H9 (cell line): ENCODE data around the gene OR2A1. TPM values are rescaled to one million over a fixed set of nuclear protein-coding genes. Genes with fewer than 3 reads are reported as not detected.
"Not testable (repeated sequence)": the region's sequence is repeated elsewhere in the genome, so short reads cannot be mapped to it uniquely, and the experiment has no call there.

ENCODE experiments used
- DNase-seq: peaks from one replicate; pipeline ENCODE4 v3.0.0-alpha.2; 2017
- H2AFZ ChIP-seq: one replicate; pipeline ENCODE4 v1.6.1; 2013; ENCODE audit warnings: mild to moderate bottlenecking, low read length, control low read depth, moderate library complexity
- H2AK5ac ChIP-seq: 2 replicates; pipeline ENCODE4 v1.6.1; 2013; ENCODE audit warnings: low read length, control low read depth, mixed read lengths; ENCODE audit not compliant: insufficient read length
- H2BK120ac ChIP-seq: one replicate; pipeline ENCODE4 v1.6.1; 2013; ENCODE audit warnings: low read depth, mild to moderate bottlenecking, low read length, control low read depth, inconsistent platforms; ENCODE audit not compliant: poor library complexity, severe bottlenecking
- H2BK12ac ChIP-seq: 2 replicates; pipeline ENCODE4 v1.6.1; 2013; ENCODE audit warnings: low read length, control low read depth, mixed read lengths, low read depth; ENCODE audit not compliant: insufficient read length
- H2BK15ac ChIP-seq: 2 replicates; pipeline ENCODE4 v1.6.1; 2013; ENCODE audit warnings: low read depth, low read length, control low read depth
- H2BK20ac ChIP-seq: one replicate; pipeline ENCODE4 v1.6.1; 2013; ENCODE audit warnings: low read depth, mild to moderate bottlenecking, low read length, control low read depth, inconsistent platforms; ENCODE audit not compliant: poor library complexity, severe bottlenecking
- H2BK5ac ChIP-seq: 2 replicates; pipeline ENCODE4 v1.6.1; 2013; ENCODE audit warnings: low read length, control low read depth, mixed read lengths; ENCODE audit not compliant: insufficient read length
- H3K14ac ChIP-seq: 2 replicates; pipeline ENCODE4 v1.6.1; 2013; ENCODE audit warnings: low read length, control low read depth; ENCODE audit not compliant: insufficient read depth
- H3K18ac ChIP-seq: 2 replicates; pipeline ENCODE4 v1.6.1; 2013; ENCODE audit warnings: low read depth, mild to moderate bottlenecking, mixed read lengths, low read length, control low read depth; ENCODE audit not compliant: insufficient read length
- H3K23ac ChIP-seq: 2 replicates; pipeline ENCODE4 v1.6.1; 2013; ENCODE audit warnings: low read length, control low read depth, mixed read lengths, low read depth; ENCODE audit not compliant: insufficient read length
- H3K23me2 ChIP-seq: 2 replicates; pipeline ENCODE4 v1.6.1; 2013; ENCODE audit warnings: low read depth, mild to moderate bottlenecking, mixed read lengths, low read length, control low read depth; ENCODE audit not compliant: insufficient read length, poor library complexity, severe bottlenecking
- H3K27ac ChIP-seq: 2 replicates; pipeline ENCODE4 v1.5.1; 2013; ENCODE audit warnings: low read length, control low read depth, mixed read lengths, low read depth; ENCODE audit not compliant: insufficient read length
- H3K27me3 ChIP-seq: 2 replicates; pipeline ENCODE4 v1.6.1; 2013; ENCODE audit warnings: low read length, control low read depth, inconsistent platforms; ENCODE audit not compliant: insufficient read depth
- H3K4ac ChIP-seq: 2 replicates; pipeline ENCODE4 v1.6.1; 2013; ENCODE audit warnings: low read depth, mild to moderate bottlenecking, control low read depth, inconsistent platforms, low read length, moderate library complexity
- H3K4me1 ChIP-seq: 2 replicates; pipeline ENCODE4 v1.6.1; 2013; ENCODE audit warnings: low read length, control low read depth, inconsistent platforms; ENCODE audit not compliant: insufficient read depth
- H3K4me2 ChIP-seq: 2 replicates; pipeline ENCODE4 v1.6.1; 2013; ENCODE audit warnings: low read length, control low read depth, mixed read lengths; ENCODE audit not compliant: insufficient read length, insufficient read depth
- H3K56ac ChIP-seq: 2 replicates; pipeline ENCODE4 v1.6.1; 2013; ENCODE audit warnings: low read depth, mild to moderate bottlenecking, mixed read lengths, low read length, control low read depth; ENCODE audit not compliant: insufficient read length
- H3K79me1 ChIP-seq: 2 replicates; pipeline ENCODE4 v1.6.1; 2013; ENCODE audit warnings: low read depth, mild to moderate bottlenecking, moderate library complexity, low read length, control low read depth, inconsistent platforms; ENCODE audit not compliant: insufficient read depth, poor library complexity, severe bottlenecking
- H3K79me2 ChIP-seq: 2 replicates; pipeline ENCODE4 v1.6.1; 2013; ENCODE audit warnings: low read length, control low read depth, inconsistent platforms; ENCODE audit not compliant: insufficient read depth
- H3K9ac ChIP-seq: 2 replicates; pipeline ENCODE4 v1.6.1; 2013; ENCODE audit warnings: low read length, control low read depth, mixed read lengths; ENCODE audit not compliant: insufficient read length; ENCODE audit errors: extremely low read depth
- H3K9me3 ChIP-seq: one replicate; pipeline ENCODE4 v1.6.1; 2013; ENCODE audit warnings: low read depth, low read length, inconsistent platforms; ENCODE audit not compliant: control insufficient read depth
- H3T11ph ChIP-seq: one replicate; pipeline ENCODE4 v1.6.1; 2013; ENCODE audit warnings: mild to moderate bottlenecking, low read length, control low read depth, inconsistent platforms
- H4K20me1 ChIP-seq: one replicate; pipeline ENCODE4 v1.6.1; 2013; ENCODE audit not compliant: control insufficient read depth, insufficient read length, insufficient read depth
- H4K5ac ChIP-seq: 2 replicates; pipeline ENCODE4 v1.6.1; 2013; ENCODE audit warnings: low read depth, mild to moderate bottlenecking, mixed read lengths, low read length, control low read depth; ENCODE audit not compliant: insufficient read length
- H4K8ac ChIP-seq: replicated peaks from 2 replicates; pipeline ENCODE4 v1.6.1; 2013; ENCODE audit warnings: low read length, control low read depth, mixed read lengths, low read depth; ENCODE audit not compliant: insufficient read length
- H4K91ac ChIP-seq: 2 replicates; pipeline ENCODE4 v1.6.1; 2013; ENCODE audit warnings: low read depth, mild to moderate bottlenecking, moderate library complexity, mixed read lengths, low read length, control low read depth; ENCODE audit not compliant: insufficient read length
- H3K27ac Mint-ChIP-seq, 3 experiments: 2 replicates in 2 of 3; 3 replicates in 1 of 3; pipeline ENCODE4 v1.8.0; 2020 to 2021; ENCODE audit warnings: mixed read lengths in 3 of 3, mild to moderate bottlenecking in 1 of 3, moderate library complexity in 1 of 3
- H3K27me3 Mint-ChIP-seq: 2 replicates; pipeline ENCODE4 v1.8.0; 2021; ENCODE audit warnings: low read depth, mild to moderate bottlenecking, moderate library complexity, mixed read lengths
- H3K36me3 Mint-ChIP-seq, 3 experiments: 2 replicates in 2 of 3; 3 replicates in 1 of 3; pipeline ENCODE4 v1.8.0; 2020 to 2021; ENCODE audit warnings: low read depth in 3 of 3, mixed read lengths in 3 of 3; ENCODE audit not compliant: insufficient read depth in 1 of 3
- H3K4me1 Mint-ChIP-seq, 2 experiments: 2 replicates each; pipeline ENCODE4 v1.8.0; 2020; ENCODE audit warnings: mixed read lengths in 2 of 2
- H3K4me3 Mint-ChIP-seq, 2 experiments: 2 replicates in 1 of 2; 3 replicates in 1 of 2; pipeline ENCODE4 v1.8.0; 2020 to 2021; ENCODE audit warnings: mild to moderate bottlenecking in 2 of 2, mixed read lengths in 2 of 2, moderate library complexity in 1 of 2
- H3K9me3 Mint-ChIP-seq, 2 experiments: 2 replicates in 1 of 2; 3 replicates in 1 of 2; pipeline ENCODE4 v1.8.0; 2020; ENCODE audit warnings: mild to moderate bottlenecking in 2 of 2, mixed read lengths in 2 of 2, moderate library complexity in 1 of 2
- WGBS: extraction: QIAGEN DNeasy Blood & Tissue Kit; methylation state at CpG from one replicate; pipeline ENCODE4 v1.1.7; 2013; ENCODE audit warnings: missing lambda C conversion rate, low lambda C conversion rate, mixed read lengths; ENCODE audit not compliant: insufficient read length; ENCODE audit errors: extremely low coverage; 5-methylcytosine and 5-hydroxymethylcytosine counted together
- total RNA-seq: library from RNA; stranded (reverse); gene quantifications from 2 replicates; pipeline ENCODE4 v1.2.1, GENCODE V29; 2021

OR2A1 gene
- total RNA-seq, 1 experiment from 2014 or later: not detected

DNA sequence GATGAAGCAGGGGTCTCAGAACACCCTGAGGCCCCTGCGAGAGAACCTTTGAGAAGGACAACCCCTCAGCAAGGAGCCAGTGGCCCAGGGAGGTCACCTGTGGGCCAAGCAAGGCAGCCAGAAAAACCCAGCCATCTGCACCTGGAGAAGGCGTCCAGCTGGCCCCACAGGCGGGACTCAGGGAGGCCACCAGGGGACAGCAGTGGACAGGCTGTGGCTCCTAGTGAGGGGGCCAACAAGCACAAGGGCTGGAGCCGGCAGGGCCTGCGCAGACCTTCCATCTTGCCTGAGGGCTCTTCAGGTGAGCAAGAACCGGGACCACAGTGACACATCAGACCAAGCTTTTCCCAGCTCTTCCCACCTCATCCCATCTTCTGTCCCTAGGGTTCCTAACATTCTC lies 53.3 kb downstream of the OR2A1 start:
- not testable (repeated sequence) for H3K79me2 ChIP-seq, H3K27ac Mint-ChIP-seq, H4K20me1 ChIP-seq, H3K27ac ChIP-seq, H3K56ac ChIP-seq, H3K18ac ChIP-seq, H3K23ac ChIP-seq, H4K5ac ChIP-seq, H3K9me3 Mint-ChIP-seq, H2BK5ac ChIP-seq, H3K4me1 ChIP-seq, H2BK15ac ChIP-seq, H4K8ac ChIP-seq, H3K36me3 Mint-ChIP-seq, H3K79me1 ChIP-seq, H2BK12ac ChIP-seq, H3T11ph ChIP-seq, H2AFZ ChIP-seq, H3K4me2 ChIP-seq, H2AK5ac ChIP-seq, H3K4me1 Mint-ChIP-seq, H2BK120ac ChIP-seq, H3K9me3 ChIP-seq, H2BK20ac ChIP-seq, H3K14ac ChIP-seq, H3K23me2 ChIP-seq, H4K91ac ChIP-seq, DNase-seq, H3K9ac ChIP-seq, H3K4me3 Mint-ChIP-seq, H3K27me3 ChIP-seq, H3K4ac ChIP-seq, H3K27me3 Mint-ChIP-seq
- WGBS: no CpG with 5 or more reads among the region's 6 CpGs

DNA sequence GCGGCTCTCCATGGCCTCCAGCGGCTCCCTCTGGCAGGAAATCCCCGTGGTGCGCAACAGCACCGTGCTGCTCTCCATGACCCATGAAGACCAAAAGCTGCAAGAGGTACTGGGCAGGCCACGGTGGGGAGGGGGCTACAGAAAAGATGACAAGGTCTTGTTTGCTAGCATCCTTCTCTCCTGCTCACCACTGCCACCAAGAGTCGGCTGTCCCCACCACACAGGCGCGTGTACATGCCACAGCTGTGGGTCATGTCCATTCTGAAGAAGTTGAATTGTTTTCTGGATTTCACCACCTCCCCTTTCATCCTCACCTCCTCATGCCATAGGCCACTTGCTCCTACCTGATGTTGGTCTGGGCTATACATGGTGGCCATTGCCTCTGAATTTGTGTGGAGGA lies 55.0 kb downstream of the OR2A1 start:
- H3K4me3 Mint-ChIP-seq, H3K9ac ChIP-seq, H4K20me1 ChIP-seq, H3T11ph ChIP-seq, H3K23me2 ChIP-seq, H3K14ac ChIP-seq, H3K9me3 Mint-ChIP-seq, H3K4me1 Mint-ChIP-seq, H3K79me1 ChIP-seq, H2BK120ac ChIP-seq, H3K27ac Mint-ChIP-seq, H2BK5ac ChIP-seq, H4K5ac ChIP-seq, H2BK12ac ChIP-seq, H3K23ac ChIP-seq, H3K4me1 ChIP-seq, H2AFZ ChIP-seq, H3K27me3 ChIP-seq, H3K36me3 Mint-ChIP-seq, H3K27me3 Mint-ChIP-seq, H2AK5ac ChIP-seq, H2BK20ac ChIP-seq, H3K9me3 ChIP-seq, H3K27ac ChIP-seq, H3K18ac ChIP-seq, H3K4ac ChIP-seq, H4K91ac ChIP-seq, H4K8ac ChIP-seq, H3K56ac ChIP-seq, DNase-seq, H2BK15ac ChIP-seq, H3K4me2 ChIP-seq, H3K79me2 ChIP-seq: not testable (repeated sequence)
- no CpG with 5 or more reads among the region's 9 CpGs for WGBS
